HK-2 (cell line): Measurements from ENCODE around the gene ADAMTS19.

Experiments used
- DNase-seq: peaks from one replicate; pipeline ENCODE4 v3.0.0-alpha.2; 2018; ENCODE audit not compliant: unreplicated experiment

ADAMTS19 gene

GRCh38 chr5:129465776-129466344, 5.8 kb downstream of the ADAMTS19 start:
- no peak for DNase-seq

GRCh38 chr5:129474544-129474943, 14.4 kb downstream of the ADAMTS19 start:
- DNase-seq: no peak

DNA sequence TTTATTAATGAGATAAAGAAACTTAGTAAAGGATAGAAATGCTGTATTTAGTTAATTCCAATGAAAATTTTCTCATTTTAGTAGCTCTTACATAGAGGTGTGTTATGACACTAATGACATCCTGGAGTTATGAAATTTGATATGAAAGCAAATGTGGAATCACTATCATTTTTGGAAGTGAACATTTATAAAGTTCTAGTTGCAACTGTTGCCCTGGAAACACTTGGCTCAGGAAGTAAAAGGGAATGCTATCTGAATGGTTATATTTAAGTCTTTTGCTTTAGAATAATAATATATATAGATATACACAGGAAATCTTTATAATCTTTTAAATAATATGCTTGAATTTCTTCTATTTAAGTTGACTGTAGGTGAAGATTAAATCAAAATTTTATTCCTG, 16.7 kb downstream of the ADAMTS19 start:
- no peak for DNase-seq

DNA sequence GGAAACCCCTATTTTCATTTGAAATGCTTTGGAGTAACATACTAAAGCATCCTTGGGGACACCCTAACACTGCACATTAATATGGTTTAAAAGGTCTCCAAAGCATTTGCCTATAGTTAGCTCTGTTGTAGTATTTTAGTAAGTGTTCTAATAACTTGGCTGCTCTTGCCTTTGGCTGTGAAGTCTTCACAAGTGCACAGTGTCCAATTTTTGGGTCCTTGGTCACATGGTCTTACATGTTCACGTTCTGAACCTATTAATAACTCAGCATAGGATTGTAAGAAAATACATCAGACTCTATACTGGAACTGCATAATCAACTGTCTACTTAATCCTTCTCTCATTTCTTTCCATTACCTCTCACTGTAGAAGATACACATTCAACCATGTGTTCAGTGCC, 17.4 kb downstream of the ADAMTS19 start:
- no peak for DNase-seq

DNA sequence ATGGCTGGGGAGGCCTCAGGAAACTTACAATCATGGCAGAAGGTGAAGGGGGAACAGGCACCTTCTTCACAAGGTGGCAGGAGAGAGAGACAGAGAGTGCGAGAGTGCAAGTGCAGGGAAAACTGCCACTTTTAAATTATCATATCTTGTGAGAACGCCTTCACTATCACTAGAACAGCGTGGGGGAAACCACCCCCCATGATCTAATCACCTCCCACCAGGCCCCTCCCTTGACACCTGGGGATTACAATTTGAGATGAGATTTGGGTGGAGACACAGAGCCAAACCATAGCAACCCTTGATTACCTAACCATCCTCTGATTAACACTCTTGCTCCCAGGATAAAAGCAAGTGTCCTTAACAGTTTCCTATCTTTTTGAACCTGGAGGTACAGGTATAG, 21.1 kb downstream of the ADAMTS19 start:
- DNase-seq: no peak

DNA sequence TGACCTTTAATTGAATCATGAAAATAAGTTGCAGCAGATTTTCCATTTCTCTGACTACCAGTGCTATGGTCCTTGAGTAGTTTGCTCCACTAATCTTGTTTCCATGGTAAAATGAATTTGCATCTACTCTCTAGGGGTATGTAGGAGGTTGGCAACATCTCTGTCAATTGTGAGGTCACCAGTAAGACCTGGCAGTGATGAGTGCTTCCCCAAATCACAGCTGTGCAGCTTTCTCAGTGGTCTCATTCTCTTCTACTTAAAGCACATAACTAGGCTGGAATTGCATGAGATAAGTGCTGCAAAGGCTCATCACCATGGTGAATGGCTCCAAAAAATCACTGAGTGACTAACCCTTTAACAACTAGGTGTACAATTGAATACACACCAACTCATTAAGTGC, 36.3 kb downstream of the ADAMTS19 start:
- DNase-seq: no peak

DNA sequence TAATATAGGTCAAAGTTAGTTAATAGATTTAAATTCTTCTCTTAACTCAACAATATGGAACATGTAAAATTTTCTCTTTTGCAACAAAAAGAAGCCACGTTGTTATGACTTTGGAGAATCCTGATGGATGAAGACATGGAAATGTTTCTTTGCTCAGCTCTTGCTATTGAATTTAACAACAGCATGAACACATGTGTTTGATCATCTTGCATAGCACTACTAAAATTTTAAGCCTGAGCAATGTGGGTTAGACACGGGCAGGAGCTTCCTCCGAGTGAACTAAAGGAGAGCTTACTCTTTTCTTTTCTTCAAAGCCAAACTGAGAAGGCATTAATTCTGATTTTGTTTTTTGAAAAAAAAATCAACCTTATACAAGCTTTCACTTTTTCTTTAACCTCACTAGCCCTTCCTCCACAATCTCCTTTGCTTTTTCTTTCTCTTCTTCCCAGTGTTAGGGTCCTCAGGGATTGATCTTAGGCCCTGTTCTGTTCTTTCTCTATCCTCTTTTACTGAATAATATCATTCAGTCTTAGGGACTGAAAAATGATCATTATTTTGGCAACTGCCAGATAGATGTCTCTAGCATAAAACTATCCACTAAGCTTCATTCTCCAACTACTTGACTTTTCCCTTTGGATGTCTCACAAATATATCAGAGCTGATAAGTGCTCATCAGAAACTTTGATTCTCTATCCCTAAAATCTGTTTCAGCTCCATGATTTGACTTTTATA, 36.9 kb downstream of the ADAMTS19 start:
- DNase-seq: no peak

DNA sequence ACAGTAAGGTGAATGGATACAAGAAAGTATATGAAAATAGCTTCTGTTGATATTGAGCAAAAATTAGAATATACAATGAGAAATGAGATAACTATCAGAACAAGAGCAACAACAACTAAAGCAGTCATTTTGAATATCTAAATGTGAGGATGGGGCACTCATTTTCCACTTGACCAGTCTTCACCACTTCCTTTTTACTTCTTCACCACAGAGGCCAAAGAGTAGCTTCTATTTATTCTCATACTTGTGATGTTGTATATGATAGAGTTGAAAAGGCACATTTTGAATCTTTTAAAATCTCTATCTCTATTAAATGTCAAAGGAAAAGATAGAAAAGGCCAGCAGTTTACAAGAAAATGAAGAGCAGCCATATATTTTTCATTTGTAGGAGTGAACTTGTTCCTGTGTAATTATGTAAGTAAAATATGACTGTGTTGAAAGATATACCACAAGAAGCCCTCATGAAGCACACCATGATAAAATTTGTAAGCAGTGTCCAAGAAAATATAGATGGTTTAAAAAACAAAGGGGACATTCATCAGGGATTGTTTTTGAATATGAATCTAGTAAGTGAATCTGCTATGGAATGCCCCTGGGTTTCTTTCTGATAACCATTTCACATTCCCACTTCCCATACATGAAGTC, 39.2 kb downstream of the ADAMTS19 start:
- DNase-seq: no peak

- DNase-seq: no peak
These were observed 40.0 kb downstream of the ADAMTS19 start for GRCh38 chr5:129500101-129500500.

DNA sequence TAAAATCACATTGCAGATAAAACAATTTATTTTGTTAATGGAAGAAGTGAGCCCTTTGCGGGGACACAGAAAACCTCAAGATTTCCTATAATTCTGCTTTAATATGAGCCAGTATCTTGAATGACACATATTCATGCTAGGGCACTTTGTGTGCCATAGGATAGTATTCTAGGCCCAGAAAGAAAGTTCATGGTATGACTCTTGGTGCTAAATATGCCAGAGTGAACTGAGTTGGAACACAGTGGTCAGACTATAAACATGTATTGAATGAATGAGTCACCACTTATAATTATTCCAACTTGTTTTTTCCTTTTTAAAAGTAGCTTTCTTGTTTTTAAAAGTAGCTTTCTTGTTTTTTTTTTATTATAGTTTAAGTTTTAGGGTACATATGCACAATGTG, 46.0 kb downstream of the ADAMTS19 start:
- DNase-seq: no peak

DNA sequence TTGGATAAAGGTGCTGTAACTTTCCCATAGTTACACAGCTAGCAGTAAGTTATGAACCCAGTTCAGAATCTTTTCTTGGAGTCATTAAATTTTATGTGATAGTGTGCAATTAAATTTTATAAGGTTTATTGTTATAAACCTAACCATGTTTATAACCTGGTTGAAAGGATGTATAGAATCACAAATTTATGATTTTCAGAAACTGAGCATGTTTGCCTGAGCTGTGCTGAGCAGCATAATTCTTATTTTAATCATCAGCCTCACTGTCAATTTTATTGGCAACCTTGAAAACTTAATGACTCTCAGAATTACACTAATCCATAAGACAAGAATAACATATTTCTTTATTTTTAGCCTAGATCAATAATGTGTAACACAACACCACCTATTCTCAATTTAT, 46.9 kb downstream of the ADAMTS19 start:
- no peak for DNase-seq

DNA sequence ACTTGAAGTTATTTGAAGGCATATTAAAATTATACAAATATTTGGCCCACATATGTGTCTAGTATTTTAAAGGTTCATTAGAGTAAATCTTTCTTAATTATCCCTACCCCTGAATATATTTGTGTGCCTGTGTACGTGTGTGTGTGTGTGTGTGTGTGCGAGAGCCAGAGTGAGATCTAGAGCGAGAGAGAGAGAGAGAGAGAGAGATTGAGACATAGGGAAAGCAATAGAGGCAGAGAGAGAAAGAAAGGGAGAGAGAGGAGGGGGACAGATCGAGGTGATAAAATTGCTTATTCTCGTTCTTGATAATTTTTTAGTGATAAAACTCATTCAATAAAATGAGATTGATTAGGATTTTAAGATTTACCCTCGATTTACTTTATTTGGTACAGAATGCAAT, 47.4 kb downstream of the ADAMTS19 start:
- DNase-seq: no peak

GRCh38 chr5:129508606-129509005, 48.5 kb downstream of the ADAMTS19 start:
- DNase-seq: no peak

GRCh38 chr5:129509363-129509975, 49.4 kb downstream of the ADAMTS19 start:
- DNase-seq: no peak

DNA sequence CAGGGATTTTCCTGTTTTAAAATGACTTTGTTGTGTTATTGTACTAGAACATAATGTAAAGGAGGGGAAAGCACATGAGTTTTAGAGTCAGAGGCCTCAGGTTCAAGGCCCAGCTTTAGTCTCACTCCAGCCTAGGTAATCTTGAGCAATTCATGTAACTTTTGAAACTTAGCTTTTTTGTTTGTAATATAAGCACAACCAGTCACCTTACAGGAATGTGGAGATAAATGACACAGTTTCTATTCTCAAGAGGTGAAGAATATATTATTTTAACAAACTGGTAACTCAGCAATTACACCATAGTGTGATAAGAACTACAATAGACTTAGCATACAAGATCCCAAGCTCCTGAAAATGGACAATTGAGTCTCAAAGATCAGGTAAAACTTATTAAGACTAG, 51.2 kb downstream of the ADAMTS19 start:
- no peak for DNase-seq

GRCh38 chr5:129541051-129541450, 81.0 kb downstream of the ADAMTS19 start:
- DNase-seq: no peak

- no peak for DNase-seq
These were observed 81.7 kb downstream of the ADAMTS19 start for GRCh38 chr5:129541648-129542251.

GRCh38 chr5:129547137-129547536, 87.0 kb downstream of the ADAMTS19 start:
- no peak for DNase-seq

- no peak for DNase-seq
These were observed 94.2 kb downstream of the ADAMTS19 start for GRCh38 chr5:129554134-129554904.

DNA sequence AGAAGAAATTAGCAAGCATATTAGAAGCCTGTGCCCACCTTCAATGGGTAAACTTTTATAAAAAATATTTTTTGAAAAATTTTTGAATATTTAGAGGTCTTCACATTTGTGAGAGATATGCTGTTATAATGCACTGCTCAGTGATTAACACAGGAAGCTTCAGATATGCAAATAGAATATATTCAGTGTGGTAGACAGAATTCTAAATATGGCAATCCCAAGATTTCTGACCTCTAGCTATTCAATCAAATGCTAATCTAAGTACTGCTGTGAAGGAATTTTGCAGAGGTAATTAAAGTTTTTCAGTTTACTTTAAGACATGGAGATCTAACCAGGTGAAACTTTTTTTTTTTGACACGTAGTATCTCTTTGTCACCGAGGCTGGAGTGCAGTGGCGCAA, 103.5 kb downstream of the ADAMTS19 start:
- DNase-seq: no peak

- DNase-seq: no peak
These were observed 109.2 kb downstream of the ADAMTS19 start for GRCh38 chr5:129569295-129569694.

DNA sequence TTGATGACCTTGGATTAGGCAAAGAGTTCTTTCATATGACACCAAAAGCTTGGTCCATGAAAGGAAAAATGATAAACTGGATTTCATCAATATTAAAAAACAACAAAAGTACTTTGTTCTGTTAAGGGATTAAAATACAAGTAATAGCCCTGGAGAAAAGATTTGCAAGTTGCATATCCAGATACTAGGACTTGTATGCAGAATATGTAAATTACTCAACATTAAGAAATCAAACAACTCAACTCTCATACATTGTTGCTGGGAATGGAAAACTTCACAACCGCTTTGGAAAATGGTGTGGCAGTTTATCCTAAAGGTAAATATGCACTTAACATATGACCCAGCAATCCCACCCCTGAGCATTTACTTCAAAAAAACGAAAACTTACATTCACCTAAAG, 112.0 kb downstream of the ADAMTS19 start:
- no peak for DNase-seq
